Activated naive CD4-positive, alpha-beta T cell treated with anti-CD3 and anti-CD28 coated beads for 36 hours (primary cell): ENCODE data around the gene EFEMP1. TPM values are rescaled to one million over a fixed set of nuclear protein-coding genes. Genes with fewer than 3 reads are reported as not detected.

ENCODE experiments used
- CTCF ChIA-PET: fragments of 350-600 bp; sonication (Branson Sonifier 250); formaldehyde crosslinking; loops from one replicate; lab custom pipeline; 2021; ENCODE audit warnings: antibody characterized with exemption; lab: Charles Lee
- DNase-seq: peaks from one replicate; pipeline ENCODE4 v3.0.0-alpha.2; 2020
- H3K27ac Mint-ChIP-seq: one replicate; pipeline ENCODE4 v1.8.0; 2021; ENCODE audit warnings: mild to moderate bottlenecking, mixed read lengths
- H3K27me3 Mint-ChIP-seq: one replicate; pipeline ENCODE4 v1.8.0; 2021; ENCODE audit warnings: low read depth, mixed read lengths
- H3K36me3 Mint-ChIP-seq: one replicate; pipeline ENCODE4 v1.8.0; 2021; ENCODE audit warnings: low read depth, mixed read lengths
- H3K4me1 Mint-ChIP-seq: one replicate; pipeline ENCODE4 v1.8.0; 2021; ENCODE audit warnings: low read depth, mixed read lengths
- H3K4me3 Mint-ChIP-seq: one replicate; pipeline ENCODE4 v1.8.0; 2021; ENCODE audit warnings: mild to moderate bottlenecking, moderate library complexity, mixed read lengths
- H3K9me3 Mint-ChIP-seq: one replicate; pipeline ENCODE4 v1.8.0; 2021; ENCODE audit warnings: mixed read lengths
- intact Hi-C: fragments of 100-400 bp; cut with micrococcal nuclease; formaldehyde crosslinking; loops from one replicate; pipeline ENCODE4 v1.15.1; 2023
- total RNA-seq, 2 experiments: library from RNA; stranded (reverse); gene quantifications; one replicate each; pipeline ENCODE4 v1.2.3, GENCODE V29; 2021

EFEMP1 gene
- total RNA-seq, 2 experiments from 2014 or later: not detected

DNA sequence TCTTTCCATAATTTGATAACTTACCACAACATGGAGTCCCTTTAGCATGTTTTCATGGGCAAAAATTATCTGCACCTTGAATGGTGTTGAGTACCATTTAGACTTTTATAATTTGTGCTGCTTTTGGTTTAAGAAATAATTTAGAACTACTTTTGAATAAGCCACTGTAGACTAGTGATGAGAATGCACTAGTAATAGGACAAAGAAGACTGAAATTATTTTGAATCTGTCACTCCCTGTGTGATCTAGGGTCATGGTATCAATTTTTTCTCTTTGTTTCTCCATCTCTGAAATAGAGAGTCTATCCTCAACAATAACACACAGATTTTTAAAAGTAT, 37.7 kb downstream of the EFEMP1 start:
- CTCF ChIA-PET: no interaction called here
- intact Hi-C loops: no loop called here
- Mint-ChIP-seq H3K36me3 (no peaks in the 10 kb centered on the region), H3K27ac (no peak overlapping the region), H3K9me3 (peaks cover 3% of the 10 kb centered on the region), H3K4me3 (no peak overlapping the region), H3K4me1 (peaks cover 3% of the 10 kb centered on the region), H3K27me3 (no peaks in the 10 kb centered on the region)
- DNase-seq: no peak

DNA sequence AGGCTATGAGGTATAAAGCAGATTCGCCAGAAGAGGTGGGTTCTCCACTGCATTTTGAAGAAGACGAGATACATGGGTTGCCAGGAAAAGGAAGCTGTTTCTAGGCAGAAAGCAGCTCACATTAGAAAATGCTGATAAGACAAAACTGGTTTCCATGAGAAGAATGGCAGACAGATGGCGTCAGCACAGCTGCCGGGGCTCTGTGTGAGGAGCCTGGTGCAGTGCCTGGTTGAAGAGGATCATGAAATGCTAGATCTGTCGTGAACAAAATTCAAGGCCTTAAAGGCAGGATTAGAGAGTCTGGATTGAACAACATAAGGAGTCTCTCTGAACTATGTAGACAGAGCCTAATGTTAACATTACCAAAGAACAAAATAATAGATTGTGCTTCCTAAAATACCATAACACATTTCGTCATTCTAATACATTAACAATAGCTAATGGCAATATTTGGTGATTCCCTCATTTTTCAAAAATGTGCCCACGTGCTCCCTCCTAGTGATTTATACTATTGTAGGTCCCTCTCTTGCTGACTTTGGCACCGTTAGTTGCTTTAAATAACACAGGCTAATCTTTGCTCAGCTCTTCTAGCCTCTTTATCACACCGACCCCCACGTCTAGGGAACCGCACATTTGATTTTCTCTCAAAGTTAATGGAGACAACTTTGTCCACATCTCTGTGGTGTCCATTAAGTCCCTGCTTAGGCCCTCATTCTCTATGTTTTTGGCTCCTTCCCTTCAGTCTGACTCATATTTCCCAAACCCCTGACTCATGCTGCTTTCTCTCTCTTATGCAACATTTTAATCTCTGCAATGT, 38.2 kb downstream of the EFEMP1 start:
- Mint-ChIP-seq H3K9me3 (peaks cover 3% of the 10 kb centered on the region), H3K4me3 (no peak overlapping the region), H3K4me1 (peaks cover 3% of the 10 kb centered on the region), H3K27ac (no peak overlapping the region), H3K36me3 (no peaks in the 10 kb centered on the region), H3K27me3 (no peaks in the 10 kb centered on the region)
- DNase-seq: no peak
- intact Hi-C loops: no loop called here
- CTCF ChIA-PET: no interaction called here

DNA sequence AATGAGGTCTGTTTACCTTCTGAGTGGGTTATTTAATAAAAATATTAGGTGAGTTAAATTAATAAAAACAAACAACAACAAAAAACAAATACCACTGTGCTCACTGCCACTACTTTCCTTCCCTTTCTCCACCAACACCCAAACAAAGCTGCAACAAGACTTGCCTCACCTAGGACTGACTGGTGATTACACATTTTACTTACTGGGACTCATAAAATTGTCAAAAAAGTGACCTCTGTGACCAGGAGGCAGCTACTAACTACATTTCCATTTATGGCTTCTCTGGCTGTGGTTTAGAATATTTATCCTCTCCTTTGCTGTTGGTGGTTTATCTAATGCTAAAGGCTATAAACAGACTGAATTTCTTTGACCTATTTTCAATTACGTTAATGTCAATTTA, 39.8 kb downstream of the EFEMP1 start:
- Mint-ChIP-seq H3K27ac (no peak overlapping the region), H3K4me3 (no peak overlapping the region), H3K36me3 (no peaks in the 10 kb centered on the region), H3K9me3 (peaks cover 3% of the 10 kb centered on the region), H3K27me3 (no peaks in the 10 kb centered on the region), H3K4me1 (peaks cover 3% of the 10 kb centered on the region)
- no peak for DNase-seq
- CTCF ChIA-PET: no interaction called here
- intact Hi-C loops: no loop called here

DNA sequence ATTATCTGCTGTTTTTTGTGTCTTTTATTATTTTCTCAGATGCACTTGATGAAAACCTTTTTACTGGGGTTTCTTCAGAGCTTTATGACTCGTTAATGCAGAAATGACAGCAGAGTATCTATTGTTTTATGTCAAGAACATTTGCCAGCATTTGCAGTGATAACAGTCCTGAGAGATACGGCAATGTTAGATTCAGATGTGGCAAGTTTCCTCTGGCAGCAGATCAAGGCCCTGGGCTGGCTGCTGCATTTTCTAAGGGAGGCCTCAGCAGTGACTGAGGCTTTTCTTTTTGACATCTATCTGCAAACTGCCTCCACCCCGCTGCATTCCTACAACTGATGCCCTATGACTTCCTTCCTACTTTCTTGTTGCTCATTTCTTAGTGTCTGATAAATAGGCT, 40.2 kb downstream of the EFEMP1 start:
- Mint-ChIP-seq H3K9me3 (peaks cover 3% of the 10 kb centered on the region), H3K27me3 (no peaks in the 10 kb centered on the region), H3K36me3 (no peaks in the 10 kb centered on the region), H3K27ac (no peak overlapping the region), H3K4me3 (no peak overlapping the region), H3K4me1 (peaks cover 3% of the 10 kb centered on the region)
- intact Hi-C loops: no loop called here
- DNase-seq: no peak
- CTCF ChIA-PET: interaction anchor here (0.6 kb wide), 1 partner anchor 478 kb away, joined by 4 read pairs; no protein-coding TSS in a partner anchor

DNA sequence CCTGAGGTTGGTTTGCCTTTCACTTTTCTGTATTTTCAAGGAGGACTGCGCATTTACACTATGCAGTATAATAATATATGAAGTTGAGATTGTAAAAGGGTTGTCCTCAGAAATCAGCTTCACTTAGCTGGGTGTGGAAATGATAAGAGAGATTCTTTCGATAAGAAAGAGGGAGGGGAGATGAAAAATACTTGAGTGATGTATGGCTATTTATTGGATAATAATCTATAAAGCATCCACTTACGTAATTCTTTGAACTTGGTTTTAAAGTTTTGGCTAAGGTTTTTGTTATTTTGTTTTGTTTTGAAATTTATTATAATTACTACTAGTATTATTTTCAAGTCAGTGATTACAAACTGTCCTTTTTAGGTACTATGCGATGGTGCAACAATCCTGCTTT, 40.6 kb downstream of the EFEMP1 start:
- CTCF ChIA-PET: interaction anchor here (0.6 kb wide), 1 partner anchor 478 kb away, joined by 4 read pairs; no protein-coding TSS in a partner anchor
- DNase-seq: no peak
- peaks cover 3% of the 10 kb centered on the region for H3K9me3 Mint-ChIP-seq
- intact Hi-C loops: no loop called here
- no peaks in the 10 kb centered on the region for H3K36me3 Mint-ChIP-seq
- no peak overlapping the region for H3K4me3 Mint-ChIP-seq
- no peak overlapping the region for H3K27ac Mint-ChIP-seq
- no peaks in the 10 kb centered on the region for H3K27me3 Mint-ChIP-seq
- peaks cover 3% of the 10 kb centered on the region for H3K4me1 Mint-ChIP-seq

DNA sequence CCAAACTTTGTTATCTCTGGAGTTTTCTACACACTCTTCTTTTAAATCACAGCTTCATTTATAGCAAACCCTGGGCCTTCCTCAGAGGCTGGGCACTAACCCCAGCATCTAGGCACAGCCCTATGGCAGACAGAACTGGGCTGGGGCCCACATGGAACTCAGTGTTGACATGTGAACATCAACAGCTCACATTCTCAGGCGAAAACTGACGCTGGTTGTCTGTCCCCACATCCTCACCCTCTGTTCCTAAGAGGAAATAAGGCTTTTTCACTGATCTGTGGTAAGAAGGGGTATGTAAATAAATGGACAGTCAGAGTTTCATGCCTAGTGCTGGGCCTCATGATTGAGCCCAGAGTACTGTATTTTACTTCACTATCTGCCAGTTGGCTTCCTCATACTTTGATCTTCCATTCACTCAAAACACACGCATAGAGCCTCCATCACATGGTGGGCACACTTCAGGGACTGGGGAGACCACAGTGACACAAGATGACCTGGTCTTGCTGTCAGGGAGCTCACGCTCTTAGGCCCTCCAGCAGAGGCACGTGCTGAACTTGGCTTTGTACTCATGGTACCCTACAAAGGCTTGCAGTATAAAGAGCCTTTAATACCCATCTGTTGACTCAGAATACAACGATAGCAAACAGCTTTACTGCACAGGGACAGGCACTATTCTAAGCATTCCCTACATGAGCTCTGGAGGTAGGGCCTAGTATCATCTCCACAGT, 43.0 kb downstream of the EFEMP1 start:
- intact Hi-C loops: no loop called here
- peaks cover 1% of the 10 kb centered on the region for H3K9me3 Mint-ChIP-seq
- no peak overlapping the region for H3K27ac Mint-ChIP-seq
- no peaks in the 10 kb centered on the region for H3K36me3 Mint-ChIP-seq
- CTCF ChIA-PET: no interaction called here
- H3K27me3 Mint-ChIP-seq: no peaks in the 10 kb centered on the region
- no peak overlapping the region for H3K4me3 Mint-ChIP-seq
- peaks cover under 1% of the 10 kb centered on the region for H3K4me1 Mint-ChIP-seq
- no peak for DNase-seq

DNA sequence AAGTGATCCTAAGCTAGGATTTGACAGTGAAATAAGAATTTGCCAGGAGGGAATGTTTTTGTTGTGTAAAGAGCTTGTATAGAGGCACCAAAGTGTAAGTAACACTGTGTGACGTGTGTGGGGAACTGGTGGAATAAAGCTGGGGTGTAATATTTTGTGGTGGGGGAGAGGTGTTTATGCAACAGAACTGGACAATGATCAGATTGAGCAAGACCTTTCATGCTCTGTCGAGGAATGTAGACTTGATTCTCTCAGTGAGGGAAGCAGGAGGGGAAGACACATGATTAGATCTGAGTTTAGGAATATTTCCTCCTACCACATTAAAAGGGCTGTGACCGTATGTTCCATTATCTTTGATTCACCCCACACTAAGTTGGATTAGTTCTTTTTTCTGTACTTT, 43.6 kb downstream of the EFEMP1 start:
- Mint-ChIP-seq H3K36me3 (no peaks in the 10 kb centered on the region), H3K9me3 (no peaks in the 10 kb centered on the region), H3K4me3 (no peak overlapping the region), H3K27ac (no peak overlapping the region), H3K4me1 (no peaks in the 10 kb centered on the region), H3K27me3 (no peaks in the 10 kb centered on the region)
- no peak for DNase-seq
- intact Hi-C loops: no loop called here
- CTCF ChIA-PET: no interaction called here

DNA sequence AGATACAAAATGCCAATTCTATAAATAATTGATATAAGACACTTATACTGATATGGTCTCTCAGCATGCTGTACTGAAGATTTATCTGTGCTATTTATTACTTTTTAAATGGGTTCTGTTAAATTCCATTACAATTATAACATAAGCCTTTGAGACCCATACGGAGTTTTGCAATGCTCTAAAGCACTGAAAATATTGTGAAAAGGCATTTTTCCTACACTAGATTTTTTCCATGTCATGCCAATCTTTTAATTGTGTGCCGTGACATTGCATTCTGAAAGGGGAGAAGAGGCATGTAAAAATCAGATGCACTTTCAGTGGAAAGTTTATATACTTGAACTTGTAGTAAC, 46.5 kb downstream of the EFEMP1 start:
- intact Hi-C loops: no loop called here

DNA sequence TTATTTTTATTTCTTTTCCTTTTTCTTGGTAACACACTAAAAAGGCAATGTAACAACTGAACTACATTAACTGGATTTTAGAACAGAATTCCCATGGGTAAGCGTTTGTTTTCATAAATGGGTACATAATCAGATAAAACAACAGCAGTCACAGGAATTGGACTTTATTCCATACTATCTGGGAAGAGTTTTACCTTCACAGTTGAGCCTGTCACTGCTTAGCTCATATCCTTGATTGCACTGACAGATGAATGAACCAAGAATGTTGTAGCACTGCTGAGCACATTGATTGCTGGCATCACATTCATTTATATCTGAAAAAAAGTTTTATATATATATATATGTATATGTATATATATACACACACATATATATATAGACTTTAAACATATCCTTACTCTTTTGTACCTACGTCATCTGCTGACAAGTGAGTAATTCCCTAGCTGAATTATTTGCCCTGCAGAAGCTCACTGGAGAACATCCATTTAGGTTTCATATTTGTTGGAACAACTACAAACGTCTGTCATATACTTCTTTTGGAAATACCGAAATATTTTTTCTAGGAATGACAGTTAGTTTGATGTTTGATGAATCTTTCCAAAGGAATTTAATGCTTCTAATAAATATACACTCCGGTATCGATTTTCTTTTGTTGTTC, 47.0 kb downstream of the EFEMP1 start:
- Mint-ChIP-seq H3K4me1 (no peaks in the 10 kb centered on the region), H3K27me3 (peaks cover 2% of the 10 kb centered on the region), H3K27ac (no peak overlapping the region), H3K9me3 (no peaks in the 10 kb centered on the region), H3K4me3 (no peak overlapping the region), H3K36me3 (no peaks in the 10 kb centered on the region)
- CTCF ChIA-PET: interaction anchor here (0.6 kb wide), 1 partner anchor 168 kb away, joined by 3 read pairs; no protein-coding TSS in a partner anchor
- intact Hi-C loops: no loop called here
- no peak for DNase-seq

More for the DNA sequence above, 46.5 kb downstream of the EFEMP1 start:
- CTCF ChIA-PET: no interaction called here
- Mint-ChIP-seq H3K36me3 (no peaks in the 10 kb centered on the region), H3K27me3 (no peaks in the 10 kb centered on the region), H3K27ac (no peak overlapping the region), H3K4me1 (no peaks in the 10 kb centered on the region), H3K9me3 (no peaks in the 10 kb centered on the region), H3K4me3 (no peak overlapping the region)
- no peak for DNase-seq

DNA sequence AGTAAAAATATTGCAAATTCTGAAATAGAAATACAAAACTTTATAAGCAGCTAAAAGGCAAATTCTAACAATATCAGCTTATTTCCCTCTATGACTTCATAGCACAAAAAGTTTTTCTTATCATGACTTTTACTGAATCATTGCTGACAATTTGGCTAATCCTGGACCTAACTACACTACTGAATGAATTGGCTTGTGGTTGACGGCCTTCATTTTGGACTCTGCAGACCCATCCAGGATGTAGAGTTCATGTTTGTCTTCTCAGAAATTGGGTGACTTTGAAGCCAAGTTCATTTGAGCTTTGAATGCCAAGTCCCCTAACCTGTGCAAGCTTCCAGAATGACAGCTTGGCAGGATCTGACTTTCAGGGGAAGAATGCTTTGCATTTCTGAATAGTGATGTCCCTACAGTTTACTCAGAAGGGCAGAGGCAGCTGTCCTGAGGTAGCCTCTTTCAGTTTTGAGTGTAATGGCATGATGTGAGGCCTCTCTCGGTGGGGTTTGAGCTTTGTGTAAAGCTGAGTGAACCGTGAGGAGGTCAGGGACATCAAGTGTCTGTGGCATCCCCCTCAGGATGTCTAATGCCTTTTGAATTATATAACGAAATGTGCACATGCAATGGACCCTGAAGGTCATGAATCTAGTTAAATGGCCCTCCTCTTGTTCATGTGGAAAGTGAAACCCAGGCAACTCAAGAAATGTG, 48.0 kb downstream of the EFEMP1 start:
- intact Hi-C loops: no loop called here
- no peak for DNase-seq
- H3K36me3 Mint-ChIP-seq: no peaks in the 10 kb centered on the region
- H3K4me3 Mint-ChIP-seq: no peak overlapping the region
- peaks cover 3% of the 10 kb centered on the region for H3K27me3 Mint-ChIP-seq
- H3K4me1 Mint-ChIP-seq: no peaks in the 10 kb centered on the region
- no peaks in the 10 kb centered on the region for H3K9me3 Mint-ChIP-seq
- no peak overlapping the region for H3K27ac Mint-ChIP-seq
- CTCF ChIA-PET: no interaction called here

DNA sequence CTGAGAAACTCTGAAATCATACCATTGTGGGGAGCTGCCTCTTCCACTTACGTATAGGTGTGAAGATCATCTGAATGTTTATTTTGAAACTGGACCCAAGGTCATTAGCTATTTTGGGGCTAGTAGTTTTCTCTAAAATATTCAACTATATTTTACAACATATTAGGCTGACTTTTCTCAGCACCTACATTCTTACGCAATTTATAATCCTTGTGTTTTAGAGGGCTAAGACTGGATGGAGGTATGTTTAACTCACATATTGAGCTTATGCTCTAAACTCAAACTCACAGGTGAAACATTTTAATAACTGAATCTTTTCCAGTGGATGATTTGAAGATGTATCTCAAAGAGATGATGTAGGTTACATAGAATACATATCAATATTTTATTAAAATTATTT, 49.2 kb downstream of the EFEMP1 start:
- CTCF ChIA-PET: no interaction called here
- no peak overlapping the region for H3K4me3 Mint-ChIP-seq
- H3K27ac Mint-ChIP-seq: no peak overlapping the region
- no peak for DNase-seq
- peaks cover 3% of the 10 kb centered on the region for H3K27me3 Mint-ChIP-seq
- H3K36me3 Mint-ChIP-seq: no peaks in the 10 kb centered on the region
- no peaks in the 10 kb centered on the region for H3K9me3 Mint-ChIP-seq
- no peaks in the 10 kb centered on the region for H3K4me1 Mint-ChIP-seq
- intact Hi-C loops: no loop called here

DNA sequence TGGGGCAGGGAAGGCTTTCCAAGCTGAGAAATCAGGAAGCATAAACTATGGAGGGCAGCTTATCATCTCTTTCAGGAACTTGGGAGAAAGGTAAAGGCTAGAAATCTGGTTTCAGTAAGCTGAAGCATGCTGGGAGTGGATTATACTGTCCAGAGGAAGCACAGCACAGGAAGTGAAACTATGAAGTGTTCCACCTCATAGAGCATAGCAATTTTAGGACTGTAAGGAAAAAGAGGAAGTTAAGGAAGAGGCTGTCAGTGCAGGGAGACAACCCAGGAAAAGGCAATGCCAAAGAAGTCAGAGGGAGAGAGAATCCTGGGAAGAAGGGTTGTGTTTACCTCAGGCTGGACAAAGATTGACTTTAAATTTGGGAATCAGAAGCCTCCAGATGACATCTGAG, 51.9 kb downstream of the EFEMP1 start:
- H3K36me3 Mint-ChIP-seq: no peaks in the 10 kb centered on the region
- H3K27ac Mint-ChIP-seq: no peak overlapping the region
- CTCF ChIA-PET: no interaction called here
- H3K4me3 Mint-ChIP-seq: no peak overlapping the region
- peaks cover 9% of the 10 kb centered on the region for H3K27me3 Mint-ChIP-seq
- no peak for DNase-seq
- intact Hi-C loops: no loop called here
- H3K4me1 Mint-ChIP-seq: no peaks in the 10 kb centered on the region
- no peaks in the 10 kb centered on the region for H3K9me3 Mint-ChIP-seq
